Femur (tissue), 1 donor: ENCODE data around the gene LSM14A.
"Not testable (repeated sequence)": the region's sequence is repeated elsewhere in the genome, so short reads cannot be mapped to it uniquely, and the experiment has no call there.

ENCODE experiments used
- DNase-seq: peaks from one replicate; pipeline ENCODE4 v3.0.0-alpha.2; 2017

LSM14A gene

GRCh38 chr19:34232566-34233481 is 60.5 kb downstream of the LSM14A start:
- DNase-seq = peak; percentile 56

GRCh38 chr19:34235425-34235940 is 63.2 kb downstream of the LSM14A start:
- DNase-seq = no peak

- DNase-seq = no peak
Measured at GRCh38 chr19:34236035-34236987, 64.0 kb downstream of the LSM14A start.

- DNase-seq = no peak
Measured at GRCh38 chr19:34237283-34237682, 65.0 kb downstream of the LSM14A start.

DNA sequence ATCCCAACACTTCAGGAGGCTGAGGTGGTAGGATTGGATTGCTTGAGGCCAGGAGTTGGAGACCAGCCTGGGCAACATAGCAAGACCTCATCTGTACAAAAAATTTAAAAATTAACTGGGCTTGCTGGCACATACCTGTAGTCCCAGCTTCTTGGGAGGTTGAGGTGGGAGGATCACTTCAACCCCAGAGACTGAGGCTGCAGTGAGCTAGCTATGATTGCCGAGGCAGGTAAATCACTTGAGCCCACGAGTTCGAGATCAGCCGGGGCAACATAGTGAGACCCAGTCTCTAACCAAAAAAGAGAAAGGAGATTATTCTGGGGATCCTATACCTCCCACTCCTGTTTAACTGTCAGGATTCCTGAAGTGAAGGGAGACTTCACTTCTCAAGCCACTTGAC is 65.6 kb downstream of the LSM14A start:
- DNase-seq = no peak

DNA sequence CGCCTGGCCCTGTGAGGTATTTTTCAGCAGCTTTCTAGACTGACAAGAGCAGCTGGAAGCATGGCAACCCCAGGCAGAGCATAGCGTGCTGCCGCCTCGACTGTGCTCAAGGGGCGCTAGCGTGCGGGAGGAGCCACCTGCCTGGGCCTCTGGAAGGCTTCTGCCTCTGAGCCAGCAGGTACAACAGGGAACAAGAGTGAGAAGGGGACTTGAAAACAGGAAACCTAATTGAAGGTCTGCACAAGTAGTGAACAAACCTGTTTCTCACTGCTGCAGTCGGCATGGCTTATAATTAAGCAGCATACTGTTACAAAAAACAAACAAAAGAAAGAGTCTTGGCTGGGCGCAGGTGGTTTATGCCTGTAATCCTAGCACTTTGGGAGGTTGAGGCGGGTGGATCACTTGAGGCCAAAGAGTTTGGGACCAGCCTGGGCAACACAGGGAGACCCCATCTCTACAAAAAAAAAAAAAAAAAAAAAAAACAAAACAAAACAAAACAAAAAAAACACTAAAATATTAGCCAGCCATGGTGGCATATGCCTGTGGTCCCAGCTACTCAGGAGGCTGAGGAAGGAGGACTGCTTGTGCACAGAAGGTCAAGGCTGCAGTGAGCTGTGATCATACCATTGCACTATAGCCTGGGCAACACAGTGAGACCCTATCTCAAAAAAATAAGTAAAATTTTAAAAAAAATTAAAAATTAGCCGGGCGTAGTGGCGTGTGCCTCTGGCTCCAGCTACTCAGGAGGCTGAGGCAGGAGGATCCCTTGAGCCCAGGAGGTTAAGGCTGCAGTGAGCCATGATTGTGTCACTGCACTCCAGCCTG is 69.4 kb downstream of the LSM14A start:
- no peak for DNase-seq

DNA sequence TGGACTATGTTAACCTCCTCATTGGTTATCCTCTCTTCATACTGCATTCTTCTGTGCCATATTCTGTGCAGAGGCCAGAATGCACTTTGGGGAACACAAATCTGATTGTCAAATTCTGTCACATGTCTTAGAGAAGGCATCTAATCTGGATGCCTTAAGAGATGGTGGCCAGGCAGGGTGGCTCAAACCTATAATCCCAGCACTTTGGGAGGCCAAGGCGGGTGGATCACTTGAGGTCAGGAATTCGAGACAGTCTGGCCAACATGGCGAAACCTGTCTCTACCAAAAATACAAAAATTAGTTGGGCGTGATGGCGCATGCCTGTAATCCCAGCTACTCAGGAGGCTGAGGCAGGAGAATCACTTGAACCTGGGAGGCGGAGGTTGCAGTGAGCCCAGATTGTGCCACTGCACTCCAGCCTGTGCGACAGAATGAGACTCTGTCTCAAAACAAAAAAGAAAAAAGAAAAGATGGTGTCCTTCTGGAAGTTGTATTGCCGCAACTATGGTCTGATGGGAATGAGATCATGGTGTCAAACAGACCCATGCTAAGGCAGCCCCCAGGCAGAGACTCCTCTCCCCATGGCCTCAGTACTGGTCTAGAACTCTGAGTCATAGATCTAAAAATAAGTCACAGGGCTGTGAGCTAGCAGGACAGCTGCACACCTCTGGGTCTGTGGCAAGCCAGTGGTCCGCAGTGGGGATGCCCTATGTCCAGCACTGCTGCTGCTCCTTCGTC is 71.0 kb downstream of the LSM14A start:
- not testable (repeated sequence) for DNase-seq

- no peak for DNase-seq
Measured at GRCh38 chr19:34243876-34244578, 71.7 kb downstream of the LSM14A start.

DNA sequence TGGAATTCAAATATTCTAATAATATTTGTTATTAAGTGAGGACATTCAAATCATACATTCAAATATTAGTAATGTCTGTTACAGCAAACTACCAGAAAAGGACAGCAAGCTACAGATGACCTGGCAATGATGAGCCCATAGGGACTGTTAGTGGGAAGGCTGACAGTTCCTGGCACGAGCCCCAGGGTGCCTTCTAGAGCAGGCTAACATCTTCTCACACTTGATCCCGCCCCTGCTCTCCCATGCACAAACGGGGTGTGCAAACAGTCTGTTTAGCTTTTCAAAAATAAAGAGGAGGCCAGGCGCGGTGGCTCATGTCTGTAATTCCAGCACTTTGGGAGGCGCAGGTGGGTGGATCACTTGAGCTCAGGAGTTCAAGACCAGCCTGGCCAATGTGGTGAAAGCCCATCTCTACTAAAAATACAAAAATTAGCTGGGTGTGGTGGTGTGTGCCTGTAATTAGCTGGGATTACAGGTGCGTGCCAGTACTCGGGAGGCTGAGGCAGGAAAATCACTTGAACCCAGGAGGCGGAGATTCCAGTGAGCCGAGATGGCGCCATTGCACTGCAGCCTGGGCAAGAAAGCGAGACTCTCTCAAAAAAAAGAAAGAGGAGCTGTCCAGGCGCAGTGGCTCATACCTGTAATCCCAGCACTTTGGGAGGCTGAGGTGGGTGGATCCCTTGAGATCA is 72.5 kb downstream of the LSM14A start:
- DNase-seq = no peak

DNA sequence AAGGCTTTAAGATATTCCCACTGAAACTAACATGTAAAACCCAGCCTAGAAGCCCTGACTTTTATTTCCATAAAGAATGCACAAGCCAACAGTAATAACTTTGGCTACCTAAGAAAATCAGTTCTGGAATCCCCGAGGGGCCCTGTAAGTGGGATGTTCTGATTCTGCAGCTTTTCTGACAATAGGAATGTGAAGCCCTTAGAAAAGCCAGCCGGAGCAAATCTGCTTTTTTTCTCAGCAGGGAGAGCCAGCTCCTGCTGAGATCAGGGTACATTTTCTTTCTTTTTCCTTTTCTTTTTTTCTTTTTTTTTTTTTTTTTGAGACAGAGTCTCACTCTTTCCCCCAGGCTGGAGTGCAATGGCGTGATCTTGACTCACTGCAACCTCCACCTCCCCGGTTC is 74.0 kb downstream of the LSM14A start:
- no peak for DNase-seq

DNA sequence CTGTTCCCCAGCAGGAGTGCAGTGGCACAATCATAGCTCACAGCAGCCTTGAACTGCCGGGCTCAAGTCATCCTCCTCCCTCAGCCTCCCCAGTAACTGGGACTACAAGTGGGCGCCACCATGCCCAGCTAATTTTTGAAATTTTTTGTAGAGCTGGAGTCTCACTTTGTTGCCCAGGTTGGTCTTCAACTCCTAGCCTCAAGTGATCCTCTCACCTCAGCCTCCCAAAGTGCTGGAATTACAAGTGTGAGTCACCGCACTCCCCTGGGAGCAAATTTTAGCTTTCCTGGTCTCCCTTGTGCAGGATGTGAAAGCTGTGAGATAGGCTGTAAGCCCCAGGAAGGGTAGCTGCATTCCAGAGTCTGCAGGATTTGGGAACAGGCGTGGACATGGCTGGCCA is 76.6 kb downstream of the LSM14A start:
- DNase-seq = no peak

GRCh38 chr19:34253167-34253566 is 80.9 kb downstream of the LSM14A start:
- not testable (repeated sequence) for DNase-seq

DNA sequence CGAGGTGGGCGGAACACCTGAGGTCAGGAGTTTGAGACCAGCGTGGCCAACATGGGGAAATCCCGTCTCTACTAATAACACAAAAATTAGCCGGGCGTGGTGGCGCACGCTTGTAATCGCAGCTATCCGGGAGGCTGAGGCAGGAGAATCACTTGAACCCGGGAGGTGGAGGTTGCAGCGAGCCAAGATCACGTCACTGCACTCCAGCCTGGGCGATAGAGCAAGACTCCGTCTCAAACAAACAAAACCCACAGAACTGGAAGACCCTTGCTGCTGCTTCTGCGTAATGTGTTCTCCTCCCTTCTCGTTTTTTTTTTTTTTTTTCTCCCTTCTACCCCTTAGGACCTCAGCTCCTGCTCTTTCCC is 81.4 kb downstream of the LSM14A start:
- DNase-seq = not testable (repeated sequence)

DNA sequence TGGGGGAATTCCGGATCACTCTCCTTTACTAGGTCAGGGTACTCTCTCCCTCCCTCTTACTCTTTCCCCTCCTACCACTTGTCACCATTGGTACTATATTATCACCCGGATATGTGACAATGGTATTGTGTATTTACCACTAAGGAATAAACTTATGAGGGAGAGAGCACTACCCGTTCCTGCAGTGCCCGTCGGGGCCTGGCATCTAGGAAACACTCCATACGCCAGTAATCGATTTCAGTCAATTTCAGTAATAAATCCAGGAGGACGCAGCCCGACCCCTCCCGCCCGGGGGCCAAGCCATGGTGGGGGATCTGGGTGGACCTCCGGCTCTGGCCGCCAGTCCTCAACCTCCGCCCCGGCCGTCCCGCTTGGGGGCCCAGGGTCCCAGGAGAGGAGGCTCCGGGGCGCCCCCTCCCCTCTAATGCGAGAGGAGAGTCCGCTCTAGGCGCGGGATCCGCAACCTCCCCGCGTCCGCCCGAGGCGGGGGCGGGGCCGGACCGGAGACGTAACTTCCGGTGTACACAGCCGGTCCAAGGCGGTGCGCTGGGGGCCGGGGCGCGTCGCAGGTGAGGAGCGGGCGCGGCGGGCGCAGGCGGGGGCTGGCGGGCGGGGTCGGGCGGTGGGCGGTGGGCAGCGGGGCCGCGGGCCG is 81.9 kb downstream of the LSM14A start, which contains the start of gene GARRE1:
TSS of gene GARRE1 (plus strand) at position 509 of the 652 bp plus-strand sequence. CDS start 45,920 bp downstream, outside the sequence.
- DNase-seq = peak; percentile 91

DNA sequence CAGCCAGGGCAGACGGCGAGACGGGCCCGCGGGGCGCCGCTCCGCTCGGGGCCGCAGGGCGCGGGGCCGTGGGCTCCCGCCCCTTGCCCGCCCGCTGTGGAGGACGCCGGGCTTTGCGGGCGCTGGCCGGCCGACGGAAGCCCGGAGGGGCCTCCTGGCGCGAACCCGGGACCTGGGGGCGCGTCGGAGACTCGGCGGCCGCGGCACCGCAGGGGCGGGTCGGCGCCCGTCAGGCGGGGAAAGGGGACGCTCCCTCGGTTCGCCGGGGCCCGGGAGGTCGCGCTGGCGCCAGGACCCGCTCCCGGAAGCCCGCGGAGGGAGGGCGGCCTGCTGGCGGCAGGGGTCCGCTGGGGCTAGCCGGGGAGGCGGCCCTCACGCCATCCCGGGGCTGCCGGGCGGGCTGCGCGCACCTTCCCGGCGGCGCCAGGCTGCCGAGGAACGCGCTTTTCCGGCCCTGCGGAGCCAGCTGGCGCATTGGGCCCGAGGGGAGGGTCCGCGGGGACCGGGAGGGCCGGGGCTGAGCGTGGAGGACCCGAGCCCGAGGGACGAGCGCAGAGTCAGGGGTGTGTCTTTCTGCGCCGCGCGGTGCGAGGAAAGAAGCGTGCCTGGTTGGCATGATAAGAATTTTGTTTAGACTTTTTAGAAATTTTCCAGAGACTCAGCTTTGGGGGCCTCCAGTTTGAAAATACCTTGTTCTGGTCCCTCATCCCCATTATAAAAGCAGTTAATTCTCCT is 82.6 kb downstream of the LSM14A start:
- peak; percentile 55 for DNase-seq

GRCh38 chr19:34255546-34255945 is 83.2 kb downstream of the LSM14A start:
- no peak for DNase-seq

- DNase-seq = no peak
Measured at GRCh38 chr19:34256835-34257558, 84.7 kb downstream of the LSM14A start.

DNA sequence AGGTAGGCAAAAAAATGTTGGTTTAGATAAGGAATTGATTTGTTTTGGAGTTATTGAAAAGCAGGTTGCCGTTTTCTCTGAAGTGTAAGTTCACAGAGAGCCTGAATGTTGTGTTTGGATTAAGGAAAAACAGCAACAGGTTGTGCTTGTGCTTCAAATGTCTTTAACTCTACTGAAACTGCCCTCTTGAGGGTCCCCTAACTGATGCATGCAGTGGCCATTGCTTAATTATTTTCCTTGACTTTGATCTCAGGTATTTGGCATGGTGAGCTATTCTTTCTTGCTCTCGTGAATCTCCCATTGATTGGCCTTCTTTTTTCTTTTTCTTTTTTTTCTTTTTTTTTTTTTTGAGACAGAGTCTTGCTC is 85.2 kb downstream of the LSM14A start:
- no peak for DNase-seq
